HEK293 (cell line): ENCODE data around the gene PLEKHA6.

Source experiments
- ZNF423 ChIP-seq: fragments of 450-650 bp; formaldehyde crosslinking; IDR thresholded peaks from 2 replicates; pipeline ENCODE4 v1.5.1; 2016; ENCODE audit warnings: missing biosample characterization, missing genetic modification characterization
- TF ChIP-seq, protein P1 (sequence below): fragments of 450-650 bp; formaldehyde crosslinking; IDR thresholded peaks from 2 replicates; pipeline ENCODE4 v1.5.1; 2016; ENCODE audit warnings: missing biosample characterization, missing genetic modification characterization

DNA sequence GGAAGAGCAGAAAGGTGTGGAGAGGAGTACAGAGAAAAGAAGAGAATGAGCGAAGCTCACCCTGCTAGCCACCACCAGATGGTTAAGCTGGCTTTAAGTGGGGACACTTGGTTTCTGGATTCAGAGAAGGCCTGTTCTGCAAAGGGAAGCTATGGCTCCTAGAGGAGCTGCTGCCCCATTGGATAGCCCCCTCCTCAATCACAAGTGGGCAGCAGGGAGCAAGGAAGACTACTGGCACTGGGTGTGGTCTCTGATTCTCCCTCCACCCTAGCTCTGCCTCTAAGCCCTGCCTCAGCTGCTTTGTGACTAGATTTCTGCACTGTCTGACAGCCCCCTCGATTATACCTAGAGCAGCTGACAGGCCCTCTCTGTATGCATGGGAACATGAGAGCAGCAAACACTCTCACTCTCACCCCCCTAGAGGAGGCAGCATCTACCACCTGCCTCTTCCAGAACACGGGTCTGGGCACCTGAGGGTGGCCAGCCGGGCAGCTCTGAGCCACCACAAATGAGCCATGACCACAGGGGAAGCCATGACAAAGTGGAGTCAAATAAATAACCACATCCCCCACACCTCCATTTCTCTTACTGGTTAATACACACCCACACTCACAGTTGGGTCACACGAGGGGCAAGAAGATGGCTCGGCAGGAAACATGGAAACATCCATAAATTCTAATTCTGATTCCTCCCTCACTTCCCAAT lies 13.6 kb downstream of the PLEKHA6 start:
- TF ChIP-seq, protein P1, sequence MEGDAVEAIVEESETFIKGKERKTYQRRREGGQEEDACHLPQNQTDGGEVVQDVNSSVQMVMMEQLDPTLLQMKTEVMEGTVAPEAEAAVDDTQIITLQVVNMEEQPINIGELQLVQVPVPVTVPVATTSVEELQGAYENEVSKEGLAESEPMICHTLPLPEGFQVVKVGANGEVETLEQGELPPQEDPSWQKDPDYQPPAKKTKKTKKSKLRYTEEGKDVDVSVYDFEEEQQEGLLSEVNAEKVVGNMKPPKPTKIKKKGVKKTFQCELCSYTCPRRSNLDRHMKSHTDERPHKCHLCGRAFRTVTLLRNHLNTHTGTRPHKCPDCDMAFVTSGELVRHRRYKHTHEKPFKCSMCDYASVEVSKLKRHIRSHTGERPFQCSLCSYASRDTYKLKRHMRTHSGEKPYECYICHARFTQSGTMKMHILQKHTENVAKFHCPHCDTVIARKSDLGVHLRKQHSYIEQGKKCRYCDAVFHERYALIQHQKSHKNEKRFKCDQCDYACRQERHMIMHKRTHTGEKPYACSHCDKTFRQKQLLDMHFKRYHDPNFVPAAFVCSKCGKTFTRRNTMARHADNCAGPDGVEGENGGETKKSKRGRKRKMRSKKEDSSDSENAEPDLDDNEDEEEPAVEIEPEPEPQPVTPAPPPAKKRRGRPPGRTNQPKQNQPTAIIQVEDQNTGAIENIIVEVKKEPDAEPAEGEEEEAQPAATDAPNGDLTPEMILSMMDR (tag by site-specific recombination): no peak
- no peak for TF ChIP-seq ZNF423 (tag by site-specific recombination)
